Neutrophil (primary cell): Measurements from ENCODE around the gene GLI1.
"Not testable (repeated sequence)": the region's sequence is repeated elsewhere in the genome, so short reads cannot be mapped to it uniquely, and the experiment has no call there.

Source experiments
- H3K27ac ChIP-seq: fragments of 200-600 bp; sonication (generic); 2 replicates; pipeline ENCODE4 v1.5.1; 2016; ENCODE audit warnings: mild to moderate bottlenecking, moderate library complexity
- H3K27me3 ChIP-seq: fragments of 200-600 bp; sonication (generic); 2 replicates; pipeline ENCODE4 v1.6.0; 2016; ENCODE audit warnings: mild to moderate bottlenecking
- H3K36me3 ChIP-seq: fragments of 200-600 bp; sonication (generic); 2 replicates; pipeline ENCODE4 v1.5.1; 2017
- H3K4me1 ChIP-seq, 2 experiments: fragments of 200-600 bp in 1 of 2; sonication (generic) in 1 of 2; 1 replicate in 1 of 2; 2 replicates in 1 of 2; pipeline versions ENCODE4 v1.5.1 to v1.6.1; 2013 to 2016; ENCODE audit warnings: low read depth in 1 of 2, low read length in 1 of 2, mild to moderate bottlenecking in 1 of 2, moderate library complexity in 1 of 2; ENCODE audit not compliant: control insufficient read depth in 1 of 2, insufficient read depth in 1 of 2
- H3K4me3 ChIP-seq, 2 experiments: fragments of 200-600 bp in 1 of 2; sonication (generic) in 1 of 2; 1 replicate in 1 of 2; 2 replicates in 1 of 2; pipeline ENCODE4 v1.5.1; 2013 to 2016; ENCODE audit warnings: low read depth in 1 of 2, low read length in 1 of 2, mild to moderate bottlenecking in 1 of 2, moderate library complexity in 1 of 2
- H3K9me3 ChIP-seq: fragments of 200-600 bp; sonication (generic); 2 replicates; pipeline ENCODE4 v1.5.1; 2016
- CTCF ChIP-seq: fragments of 200-600 bp; sonication (generic); IDR thresholded peaks from 2 replicates; pipeline ENCODE4 v1.5.1; 2016; ENCODE audit warnings: antibody characterized with exemption

The GLI1 gene

GRCh38 chr12:57459750-57460467 is at the start of gene GLI1:
TSS of gene GLI1 (plus strand) at chr12:57459785. CDS start at chr12:57463692, 3,907 bp downstream.
- Histone ChIP-seq H3K9me3 (no peaks in the 10 kb centered on the region), H3K4me3 (peak within 1 kb of the TSS; percentile 89 to 91), H3K4me1 (peaks cover 46 to 57% of the 10 kb centered on the region in 2 experiments), H3K36me3 (peaks cover 13% of the 10 kb centered on the region), H3K27me3 (peaks cover 53% of the 10 kb centered on the region), H3K27ac (peak within 1 kb of the TSS; percentile 62)
- no peak for TF ChIP-seq CTCF

- H3K36me3 ChIP-seq: no peaks in the 10 kb centered on the region
- no peaks in the 10 kb centered on the region for H3K27me3 ChIP-seq
- TF ChIP-seq CTCF: no peak
These were observed 49.1 kb upstream of the GLI1 start for GRCh38 chr12:57410534-57410933.

DNA sequence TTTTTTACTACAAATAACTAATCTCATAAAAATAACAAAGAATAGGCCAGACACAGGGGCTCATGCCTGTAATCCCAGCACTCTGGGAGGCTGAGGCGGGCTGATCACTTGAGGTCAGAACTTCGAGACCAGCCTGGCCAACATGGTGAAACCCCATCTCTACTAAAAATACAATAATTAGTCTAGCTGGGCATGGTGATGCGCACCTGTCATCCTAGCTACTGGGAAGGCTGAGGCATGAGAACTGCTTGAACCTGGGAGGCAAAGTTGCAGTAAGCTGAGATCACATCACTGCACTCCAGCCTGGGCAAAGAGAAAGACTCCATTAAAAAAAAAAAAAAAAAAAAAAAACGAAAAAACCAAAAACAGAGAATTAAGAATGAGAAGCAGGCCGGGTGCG is 45.4 kb upstream of the GLI1 start:
- not testable (repeated sequence) for H3K9me3 ChIP-seq, H3K27me3 ChIP-seq, H3K4me3 ChIP-seq, H3K4me1 ChIP-seq, H3K27ac ChIP-seq, H3K36me3 ChIP-seq

More at GRCh38 chr12:57410534-57410933, 49.1 kb upstream of the GLI1 start:
- H3K27ac ChIP-seq: no peak overlapping the region
- no peaks in the 10 kb centered on the region for H3K4me1 ChIP-seq
- no peaks in the 10 kb centered on the region for H3K9me3 ChIP-seq
- no peak overlapping the region for H3K4me3 ChIP-seq

GRCh38 chr12:57415088-57415487 is 44.5 kb upstream of the GLI1 start:
- H3K27ac ChIP-seq: no peak overlapping the region
- no peaks in the 10 kb centered on the region for H3K9me3 ChIP-seq
- no peak overlapping the region for H3K4me3 ChIP-seq
- H3K4me1 ChIP-seq: peaks cover 0 to 4% of the 10 kb centered on the region in 2 experiments
- no peak for TF ChIP-seq CTCF
- no peaks in the 10 kb centered on the region for H3K27me3 ChIP-seq
- peaks cover 4% of the 10 kb centered on the region for H3K36me3 ChIP-seq

- no peaks in the 10 kb centered on the region for H3K27me3 ChIP-seq
- peaks cover 4% of the 10 kb centered on the region for H3K36me3 ChIP-seq
- no peak overlapping the region for H3K4me3 ChIP-seq
- peaks cover 0 to 4% of the 10 kb centered on the region in 2 experiments for H3K4me1 ChIP-seq
- no peak for TF ChIP-seq CTCF
- peak overlapping the region; percentile 38 for H3K27ac ChIP-seq
- no peaks in the 10 kb centered on the region for H3K9me3 ChIP-seq
These were observed 43.3 kb upstream of the GLI1 start for GRCh38 chr12:57416039-57416996.
